Measurements from ENCODE around the gene PUM2.
A peak's percentile ranks its signal among the peaks of the same experiment; 100 is the strongest.
"Not testable (repeated sequence)": the region's sequence is repeated elsewhere in the genome, so short reads cannot be mapped to it uniquely, and the experiment has no call there.

PUM2 gene, protein sequence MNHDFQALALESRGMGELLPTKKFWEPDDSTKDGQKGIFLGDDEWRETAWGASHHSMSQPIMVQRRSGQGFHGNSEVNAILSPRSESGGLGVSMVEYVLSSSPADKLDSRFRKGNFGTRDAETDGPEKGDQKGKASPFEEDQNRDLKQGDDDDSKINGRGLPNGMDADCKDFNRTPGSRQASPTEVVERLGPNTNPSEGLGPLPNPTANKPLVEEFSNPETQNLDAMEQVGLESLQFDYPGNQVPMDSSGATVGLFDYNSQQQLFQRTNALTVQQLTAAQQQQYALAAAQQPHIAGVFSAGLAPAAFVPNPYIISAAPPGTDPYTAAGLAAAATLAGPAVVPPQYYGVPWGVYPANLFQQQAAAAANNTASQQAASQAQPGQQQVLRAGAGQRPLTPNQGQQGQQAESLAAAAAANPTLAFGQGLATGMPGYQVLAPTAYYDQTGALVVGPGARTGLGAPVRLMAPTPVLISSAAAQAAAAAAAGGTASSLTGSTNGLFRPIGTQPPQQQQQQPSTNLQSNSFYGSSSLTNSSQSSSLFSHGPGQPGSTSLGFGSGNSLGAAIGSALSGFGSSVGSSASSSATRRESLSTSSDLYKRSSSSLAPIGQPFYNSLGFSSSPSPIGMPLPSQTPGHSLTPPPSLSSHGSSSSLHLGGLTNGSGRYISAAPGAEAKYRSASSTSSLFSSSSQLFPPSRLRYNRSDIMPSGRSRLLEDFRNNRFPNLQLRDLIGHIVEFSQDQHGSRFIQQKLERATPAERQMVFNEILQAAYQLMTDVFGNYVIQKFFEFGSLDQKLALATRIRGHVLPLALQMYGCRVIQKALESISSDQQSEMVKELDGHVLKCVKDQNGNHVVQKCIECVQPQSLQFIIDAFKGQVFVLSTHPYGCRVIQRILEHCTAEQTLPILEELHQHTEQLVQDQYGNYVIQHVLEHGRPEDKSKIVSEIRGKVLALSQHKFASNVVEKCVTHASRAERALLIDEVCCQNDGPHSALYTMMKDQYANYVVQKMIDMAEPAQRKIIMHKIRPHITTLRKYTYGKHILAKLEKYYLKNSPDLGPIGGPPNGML
- total RNA-seq: 19.5 to 124 (median 52.9) reads per million in 18 experiments

DNA sequence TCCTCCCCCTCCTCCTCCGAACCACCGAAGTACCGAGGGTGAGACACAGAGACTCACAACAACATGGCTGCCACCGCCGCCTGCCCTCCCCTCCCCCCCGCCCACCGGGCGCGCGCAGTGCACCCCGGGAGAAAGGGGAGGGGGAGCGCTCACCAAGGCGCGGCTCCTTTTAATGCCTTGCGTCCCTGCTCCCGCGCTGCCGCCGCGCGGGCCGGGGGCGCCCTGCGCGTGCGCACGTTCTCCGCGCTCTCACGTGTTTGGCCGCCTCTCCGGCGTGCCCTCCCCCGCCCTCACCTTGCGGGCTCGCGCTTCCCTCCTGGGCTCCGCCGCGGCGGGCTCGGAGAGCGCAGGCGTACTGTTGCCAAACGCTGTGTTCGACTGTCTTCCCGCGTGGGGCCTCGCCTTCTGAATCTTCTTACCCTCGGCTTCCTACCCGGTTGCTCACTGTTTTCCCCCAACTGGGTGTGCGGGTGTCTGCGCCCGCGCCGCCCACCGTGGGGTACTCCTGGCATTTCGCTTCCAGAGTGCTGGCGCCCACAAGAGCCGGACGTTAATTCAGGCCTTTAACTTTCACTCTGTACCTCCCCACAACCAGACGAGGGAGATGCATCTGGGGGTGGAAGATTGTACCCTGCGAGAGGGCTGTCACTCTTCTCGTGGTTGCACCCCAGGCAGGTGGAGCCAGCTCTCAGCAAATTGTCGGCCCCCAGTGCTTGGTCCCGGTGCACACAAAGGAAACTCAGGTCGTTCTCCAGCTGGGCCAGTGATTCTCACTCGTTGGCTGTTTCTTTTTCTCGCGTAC is at the start of gene PUM2:
Gene PUM2, minus strand, starts transcription at position 92 of the 802 bp plus-strand sequence. CDS start 23,484 bp downstream, outside the sequence.
- DNase-seq: peak; percentile 90 to 93

DNA sequence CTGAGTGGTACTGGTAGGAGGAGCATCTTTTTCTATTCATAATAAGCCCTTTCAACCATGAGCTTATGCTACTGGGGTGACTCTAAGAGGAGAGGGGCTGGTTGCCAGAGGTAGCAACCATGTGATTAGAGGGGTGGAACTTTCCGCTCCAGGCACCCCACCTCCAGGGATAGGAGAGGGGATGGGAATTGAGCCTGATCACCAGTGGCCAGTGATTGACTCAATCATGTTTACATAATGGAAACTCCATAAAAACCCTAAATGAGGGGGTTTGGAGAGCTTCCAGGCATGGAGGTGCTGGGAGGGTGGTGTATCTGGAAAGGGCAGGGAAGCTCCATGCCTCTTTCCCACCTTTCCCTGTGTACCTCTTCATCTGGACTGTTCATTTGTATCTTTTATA is 49.7 kb upstream of the PUM2 start:
- no peak for DNase-seq

DNA sequence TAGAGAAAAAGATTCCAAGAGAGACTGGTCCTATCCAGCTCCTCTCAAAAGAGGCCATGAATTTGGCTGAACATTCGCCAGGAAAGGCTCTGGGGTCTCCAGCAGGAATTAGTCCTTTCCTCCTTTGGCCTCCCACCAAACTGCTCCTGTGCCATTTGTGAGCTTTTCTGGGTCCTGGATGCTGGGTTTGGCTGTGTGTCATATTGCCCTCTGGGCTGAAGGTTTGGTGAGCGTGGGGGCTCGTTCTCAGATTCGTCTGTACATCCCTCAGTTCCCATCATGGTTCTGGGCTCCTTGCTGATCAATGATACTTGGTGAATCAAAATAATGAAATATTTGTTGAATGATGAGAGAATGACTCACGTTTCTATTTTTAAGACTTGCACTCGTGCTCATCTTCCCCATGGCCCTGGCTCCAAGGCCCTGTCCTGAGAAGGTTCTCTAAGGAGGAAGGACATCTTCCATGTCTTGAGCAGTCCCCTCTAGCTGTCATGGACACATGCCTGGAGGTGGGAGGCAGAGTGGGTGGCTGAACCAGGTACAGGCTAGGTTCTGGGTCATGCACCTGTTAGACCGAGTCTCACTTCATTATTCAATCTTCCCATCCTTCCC is 48.4 kb upstream of the PUM2 start:
- DNase-seq: no peak

DNA sequence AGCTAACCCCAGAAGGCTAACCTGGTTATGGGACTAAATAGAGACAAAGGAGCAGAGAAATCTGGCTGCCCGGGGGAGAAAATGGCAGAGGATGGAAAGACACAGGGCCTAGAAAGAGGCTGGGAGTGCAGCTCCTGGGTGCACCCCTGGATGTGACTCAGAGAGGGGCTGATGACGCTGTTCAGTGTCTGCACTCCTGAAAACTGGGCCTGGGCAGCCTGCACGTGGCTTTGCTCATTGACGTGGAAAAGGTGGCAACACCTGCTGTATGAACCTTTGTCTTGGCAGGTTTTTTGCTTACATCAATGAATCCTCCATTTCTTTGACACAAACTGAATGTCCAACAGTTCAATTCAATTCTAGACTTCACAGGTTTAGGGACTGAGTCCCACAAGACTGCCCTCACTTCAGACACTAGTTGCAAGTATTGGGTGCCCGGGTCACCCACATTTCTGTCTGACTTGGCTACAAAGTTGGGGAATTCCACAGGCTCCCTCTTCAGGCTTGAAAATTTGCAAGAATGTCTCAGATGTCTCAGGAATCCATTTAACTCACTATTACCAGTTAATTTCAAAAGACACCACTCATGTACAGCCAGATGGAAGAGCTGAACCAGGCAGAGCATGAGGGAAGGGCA is 47.3 kb upstream of the PUM2 start:
- no peak for DNase-seq

DNA sequence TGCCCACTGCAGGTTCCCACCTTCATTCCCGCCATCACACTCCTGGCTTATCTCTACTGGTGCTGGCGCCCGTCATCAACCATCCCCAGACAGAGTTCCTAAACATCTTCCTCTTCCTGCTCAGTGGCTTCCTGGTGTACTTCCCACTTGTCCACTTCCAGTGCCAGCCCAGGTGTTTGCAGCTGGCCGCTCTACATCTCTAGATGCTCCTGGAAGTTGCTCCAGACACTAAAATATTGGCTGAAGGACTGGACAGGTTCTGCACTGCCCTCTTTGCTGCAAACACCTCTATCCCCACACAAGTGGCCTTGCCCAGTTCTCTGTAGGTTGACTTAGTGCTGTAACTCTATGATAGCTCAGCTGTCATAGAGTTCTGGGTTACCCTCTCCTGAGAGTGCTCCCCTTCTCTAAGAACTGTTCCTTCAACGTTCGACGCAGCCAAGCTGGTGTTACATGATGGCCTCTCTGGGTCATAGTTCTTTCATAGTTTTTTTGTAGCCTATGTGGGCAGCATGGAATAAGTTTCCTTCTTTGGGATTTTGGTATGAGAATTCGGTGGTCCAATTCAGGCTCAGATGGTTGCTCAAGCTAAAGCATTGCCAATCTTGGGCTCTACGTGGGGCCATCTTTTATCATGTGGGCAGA is 45.8 kb upstream of the PUM2 start:
- DNase-seq: no peak

DNA sequence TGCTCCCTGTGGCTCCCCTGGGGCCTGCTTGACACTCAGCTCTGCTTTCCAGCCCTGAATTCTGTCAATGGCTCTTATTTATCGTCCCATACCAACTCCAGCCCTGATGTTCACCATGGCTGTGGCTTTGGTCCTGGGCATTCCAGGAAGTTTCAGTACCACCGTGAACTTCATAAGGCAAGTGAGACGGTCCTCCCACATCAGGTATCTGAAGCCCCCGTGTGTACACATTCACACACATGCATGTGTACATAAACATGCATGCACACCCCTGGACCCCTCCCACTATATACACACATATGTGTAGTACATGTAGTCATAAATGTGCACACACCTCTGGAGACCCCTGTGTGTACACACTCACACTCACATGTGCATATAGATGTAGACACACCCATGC is 43.3 kb upstream of the PUM2 start:
- DNase-seq: no peak

DNA sequence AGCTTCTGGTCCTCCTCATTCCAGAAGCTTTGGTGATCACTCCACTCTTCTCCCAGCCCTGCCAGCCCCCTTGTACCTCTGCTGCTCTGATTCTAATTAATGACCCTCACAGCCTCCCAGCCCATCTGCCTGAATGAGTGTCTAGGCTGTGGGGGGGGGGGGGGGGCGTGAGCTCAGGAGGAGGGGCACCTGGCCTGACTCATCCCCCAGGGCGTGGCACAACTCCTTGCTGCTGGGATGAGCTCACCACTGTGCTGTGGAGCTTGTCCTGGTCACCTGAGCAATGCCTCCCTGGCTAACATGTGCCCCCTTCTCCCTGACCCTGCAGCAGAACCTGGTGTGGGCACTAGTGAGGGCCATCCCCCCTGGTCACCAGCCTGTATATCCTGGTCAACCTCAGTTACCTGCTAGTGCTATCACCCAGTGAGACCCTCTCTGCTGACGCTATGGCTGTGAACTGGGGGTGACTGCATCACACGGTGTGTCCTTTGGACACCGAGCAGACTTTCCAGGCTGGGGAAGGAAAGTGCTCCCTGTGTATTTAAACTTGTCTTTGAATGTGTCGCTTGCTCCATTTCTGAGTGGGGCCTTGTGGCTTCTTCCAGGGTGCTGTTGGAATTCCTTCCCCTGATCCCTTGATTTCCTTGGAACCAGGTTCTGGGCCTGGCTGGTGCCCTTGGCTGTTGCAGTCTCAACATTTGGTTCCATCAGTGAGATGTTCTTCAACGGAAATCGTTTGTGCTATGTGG is 41.5 kb upstream of the PUM2 start:
- DNase-seq: no peak

DNA sequence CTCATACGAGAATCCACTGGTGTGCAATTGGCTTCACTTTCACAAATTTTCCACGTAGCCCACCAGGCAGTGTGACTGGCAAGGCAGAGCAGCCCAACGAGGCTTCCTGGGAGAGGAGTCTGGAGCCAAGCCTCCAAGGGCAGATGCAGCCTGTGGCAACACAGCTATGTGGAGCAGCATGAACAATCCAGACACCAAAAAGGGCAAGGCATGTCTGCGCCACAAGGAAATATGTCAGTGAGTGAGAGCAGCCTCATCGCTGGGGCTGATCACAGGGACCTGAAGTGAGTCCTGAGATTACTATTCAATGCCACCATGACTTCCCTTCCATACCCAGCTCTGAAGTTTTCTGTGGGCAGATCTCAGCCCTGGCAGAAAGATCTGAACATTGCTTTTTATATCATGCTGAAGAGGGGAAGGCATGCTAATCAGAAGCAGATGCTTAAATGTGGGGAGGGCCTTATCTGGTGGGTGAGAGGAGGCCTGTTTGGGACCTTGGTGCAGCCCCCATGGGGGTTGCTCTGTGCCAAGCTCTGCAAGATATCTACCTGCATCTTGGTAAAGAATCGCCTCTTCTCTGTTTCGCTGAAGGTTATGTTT is 40.0 kb upstream of the PUM2 start:
- no peak for DNase-seq

DNA sequence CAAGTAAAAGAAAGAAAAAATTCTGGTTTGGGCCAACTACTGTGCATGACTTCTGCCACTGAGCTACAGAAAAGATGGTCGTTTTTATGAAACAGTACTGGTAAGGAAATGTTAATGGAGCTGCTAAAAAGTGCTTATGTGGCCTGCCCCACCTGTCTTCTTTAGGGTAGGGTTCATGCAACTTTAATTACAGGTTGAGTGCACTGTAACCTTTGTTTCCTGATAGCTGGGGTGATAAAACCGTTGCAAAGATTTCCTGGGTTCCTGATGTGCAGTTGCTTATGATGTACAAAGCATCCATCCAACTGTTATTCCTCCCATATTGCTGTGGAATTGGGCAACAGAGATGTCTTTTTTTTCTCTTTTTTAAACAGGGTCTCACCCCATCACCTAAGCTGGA is 34.3 kb upstream of the PUM2 start:
- DNase-seq: no peak

DNA sequence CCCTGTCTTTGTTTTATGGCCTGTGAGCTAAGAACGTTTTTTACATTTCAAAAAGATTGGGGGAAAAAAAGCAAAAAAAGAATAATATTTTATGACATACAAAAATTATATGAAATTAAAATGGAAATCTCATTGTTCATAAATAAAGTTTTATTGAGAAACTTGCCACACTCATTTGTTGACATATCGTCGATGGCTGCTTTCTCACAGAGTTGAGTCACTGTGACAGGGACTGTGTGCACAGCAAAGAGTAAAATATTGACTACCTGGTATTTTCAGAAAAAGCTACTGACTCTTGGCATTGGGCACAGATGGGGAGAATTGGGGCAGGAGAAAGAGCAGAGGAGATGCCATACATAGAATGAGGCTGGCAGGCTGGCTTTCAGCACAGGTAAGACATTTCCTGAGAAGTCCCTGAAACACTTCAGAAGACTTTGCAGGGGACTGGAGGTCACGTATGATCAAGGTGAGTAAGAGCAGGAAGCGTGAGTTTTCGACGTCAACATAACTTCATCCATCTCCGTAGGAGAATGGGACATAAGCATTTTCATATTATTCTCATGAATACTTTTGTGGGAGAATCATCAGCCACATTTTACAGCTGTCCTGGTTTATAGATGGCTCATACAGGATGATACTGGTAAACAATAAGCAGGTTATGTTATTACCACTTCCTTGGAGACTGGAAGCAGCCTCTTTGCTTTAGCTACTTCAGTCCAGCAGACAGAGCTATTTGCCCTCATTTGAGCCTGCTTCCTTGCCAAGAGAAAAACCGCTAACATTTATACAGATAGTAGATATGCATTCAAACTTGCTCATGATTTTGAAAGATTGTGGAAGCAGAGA is 32.5 kb upstream of the PUM2 start:
- DNase-seq: no peak

DNA sequence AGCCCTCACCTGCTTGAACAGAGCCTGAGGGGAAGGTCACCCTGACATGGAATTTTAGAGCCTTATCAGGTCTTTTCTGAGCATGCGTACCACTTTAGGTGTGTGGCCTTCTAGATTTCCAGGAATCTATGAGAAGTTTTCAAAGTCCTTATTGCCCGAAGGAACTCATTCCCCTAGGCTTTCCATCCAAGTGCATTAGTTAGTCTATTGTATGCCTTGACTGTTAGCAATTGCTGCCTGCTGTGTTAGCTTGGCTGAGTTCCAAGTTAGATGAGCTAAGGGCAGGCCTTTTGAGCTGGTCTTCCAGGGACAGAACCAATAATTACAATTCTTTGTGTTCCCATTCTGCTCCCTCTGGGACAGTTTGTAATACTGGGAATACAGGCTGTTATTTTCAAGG is 30.8 kb upstream of the PUM2 start:
- no peak for DNase-seq

DNA sequence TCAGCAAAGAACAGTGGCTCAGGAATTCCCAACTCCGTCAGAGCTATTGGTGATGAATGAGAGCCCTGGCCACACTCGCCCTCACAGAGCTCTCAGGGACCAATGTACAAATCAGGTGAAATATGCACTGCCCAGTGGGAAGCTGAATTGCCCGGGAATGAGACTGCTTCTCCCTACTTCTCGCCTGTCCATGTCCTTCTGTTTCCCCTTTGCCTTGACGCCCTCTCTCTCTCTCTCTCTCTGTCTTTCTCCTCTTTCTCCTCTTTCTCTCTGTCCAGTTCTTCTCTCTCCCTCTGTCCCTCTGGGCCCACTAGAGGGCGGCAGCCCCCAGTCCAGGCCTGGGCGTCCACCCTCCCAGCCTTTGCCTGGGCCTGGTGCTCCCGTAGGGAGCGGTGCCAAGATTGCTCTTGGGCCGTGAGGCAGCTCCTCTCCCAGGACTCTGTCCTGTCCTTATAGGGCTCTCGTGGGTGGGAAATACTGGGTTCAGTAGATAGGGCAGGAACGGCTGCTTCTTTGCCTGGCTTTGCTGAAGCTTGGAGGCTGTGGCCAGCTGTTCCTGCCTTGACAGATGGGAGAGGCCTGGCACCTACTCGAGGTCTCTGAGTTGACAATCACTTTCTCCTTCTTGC is 28.4 kb upstream of the PUM2 start:
- peak; percentile 10 to 25 for DNase-seq

DNA sequence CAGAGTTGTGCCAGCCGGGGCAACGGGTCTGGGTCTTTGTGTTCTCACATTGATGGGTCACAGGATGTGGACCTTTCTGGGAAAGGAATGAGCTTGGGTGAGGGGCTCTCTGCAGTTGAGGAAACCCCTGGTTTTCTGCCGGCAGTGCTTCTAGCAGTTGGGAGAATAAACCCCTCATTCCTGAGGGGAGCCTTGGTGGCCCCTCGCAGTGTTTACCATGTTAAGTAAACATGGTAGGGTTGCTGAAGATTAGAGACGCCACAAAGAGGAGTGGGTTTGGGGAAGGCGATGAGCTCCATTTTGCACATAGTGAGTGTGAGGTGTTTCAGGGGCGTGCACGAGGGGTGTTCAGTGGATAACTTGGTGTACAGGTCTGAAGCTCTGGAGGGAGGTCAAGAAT is 27.7 kb upstream of the PUM2 start:
- no peak for DNase-seq

DNA sequence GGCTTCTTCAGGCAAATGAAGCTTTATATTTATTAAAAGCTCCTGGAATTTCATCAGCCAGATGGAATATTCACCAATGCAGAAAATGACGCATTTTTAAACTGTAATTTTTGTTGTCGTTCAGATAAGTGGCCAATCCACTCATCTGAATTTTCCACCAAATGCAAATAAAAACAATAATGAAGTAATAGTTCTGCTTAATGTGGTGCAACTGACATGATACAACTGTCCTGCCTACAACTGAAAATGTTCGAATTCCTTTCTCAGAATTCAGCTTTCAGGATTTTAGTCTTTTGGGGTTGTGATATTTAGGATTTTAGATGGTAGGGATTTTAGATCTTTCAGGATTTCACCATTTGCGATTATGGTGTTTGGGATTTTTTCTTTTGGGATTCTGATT is 27.1 kb upstream of the PUM2 start:
- no peak for DNase-seq

DNA sequence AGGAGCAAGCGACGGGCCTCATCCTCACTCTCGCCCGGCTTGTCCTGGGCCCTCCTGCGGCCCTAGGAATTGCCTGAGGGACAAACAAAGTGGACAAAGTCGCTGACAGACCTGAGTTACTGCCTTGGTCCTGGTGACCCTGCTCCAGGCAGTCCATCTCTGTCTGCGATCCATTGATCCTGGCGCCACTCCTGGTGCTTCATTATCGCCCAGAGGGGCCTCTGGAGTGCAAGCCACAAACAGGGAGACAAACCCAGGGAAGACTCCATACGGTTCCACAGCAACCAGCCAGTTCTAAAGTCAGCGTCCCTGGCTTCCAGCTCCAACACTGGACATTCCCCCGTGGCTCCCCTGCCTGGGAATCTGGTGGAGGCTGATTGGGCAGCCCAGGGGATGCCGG is 24.3 kb upstream of the PUM2 start:
- not testable (repeated sequence) for DNase-seq

DNA sequence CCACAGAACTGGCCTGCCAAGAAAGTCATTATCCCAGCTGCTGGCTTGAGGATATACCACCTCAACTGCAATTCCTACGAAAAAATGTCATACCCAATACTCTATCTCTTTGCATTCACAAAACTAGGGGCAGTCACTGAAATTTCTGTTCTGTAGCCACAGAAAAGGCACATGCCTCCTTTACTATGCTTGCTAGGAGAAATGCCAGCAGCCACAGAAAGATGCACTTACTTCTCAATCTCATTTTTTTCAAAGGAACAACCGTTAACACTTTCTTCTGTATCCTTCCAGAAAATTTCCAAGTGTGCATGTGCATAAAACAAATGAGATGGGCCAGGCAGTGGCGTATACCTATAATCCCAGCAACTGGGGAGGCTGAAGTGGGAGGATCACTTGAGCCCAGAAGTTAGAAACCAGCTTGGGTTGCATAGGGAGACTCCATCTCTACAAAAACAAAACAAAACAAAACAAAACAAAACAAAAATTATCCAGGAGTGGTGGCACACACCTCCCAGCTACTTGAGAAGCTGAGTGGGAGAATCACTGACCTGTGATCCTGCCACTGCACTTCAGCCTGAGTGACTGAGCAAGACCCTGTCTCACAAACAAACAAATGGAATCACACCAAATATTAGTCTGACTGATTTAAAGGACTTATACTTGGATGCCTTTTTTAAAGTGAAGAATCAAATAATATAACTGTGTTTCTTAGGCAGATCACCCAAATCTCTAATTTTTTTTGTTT is 22.4 kb upstream of the PUM2 start:
- no peak for DNase-seq

DNA sequence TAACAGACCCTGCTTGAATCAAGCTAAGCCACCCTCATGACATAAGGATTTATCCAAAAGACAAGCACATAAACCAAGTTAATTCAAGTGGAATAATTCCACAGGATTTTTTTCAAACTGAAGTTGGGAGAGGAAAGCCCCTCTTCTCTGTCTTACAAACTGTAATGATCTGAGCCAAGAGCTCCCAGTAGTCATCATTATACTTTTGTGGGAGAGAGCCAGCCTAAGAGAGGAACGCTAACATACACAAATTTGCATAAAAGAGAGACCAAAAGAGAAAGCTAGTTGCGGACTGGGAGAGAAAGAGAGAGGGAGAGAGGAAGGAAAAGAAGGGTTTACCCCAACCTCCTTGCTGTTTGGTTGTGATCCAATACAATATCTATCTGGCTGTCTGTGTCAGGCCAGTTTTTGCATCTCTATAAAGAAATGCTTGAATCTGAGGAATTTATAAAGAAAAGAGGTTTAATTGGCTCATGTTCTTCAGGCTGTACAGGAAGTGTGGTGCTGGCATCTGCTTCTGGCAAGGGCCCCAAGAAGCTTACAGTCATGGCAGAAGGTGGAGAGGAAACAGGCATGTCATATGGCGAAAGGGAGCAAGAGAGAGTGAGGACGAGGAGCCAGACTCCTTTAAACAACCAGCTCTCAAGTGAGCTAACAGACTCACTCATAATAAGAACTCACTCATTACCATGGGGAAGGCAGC is 20.8 kb upstream of the PUM2 start:
- DNase-seq: no peak

Measured in inflammatory macrophage (primary cell).